ENCODE data around the gene COL23A1.
A peak's percentile ranks its signal among the peaks of the same experiment; 100 is the strongest.
"Not testable (repeated sequence)": the region's sequence is repeated elsewhere in the genome, so short reads cannot be mapped to it uniquely, and the experiment has no call there.

COL23A1 gene

GRCh38 chr5:178589180-178590140, 733 bp downstream of the COL23A1 start:
- no peak overlapping the region for H3K4me3 ChIP-seq (replicated peaks; ENCODE audit: low read depth, low read length)
- DNase-seq (ENCODE audit: low read depth): peak; percentile 22
- no peak for TF ChIP-seq CTCF (IDR thresholded peaks at IDR 0.05; ENCODE audit: low read length, missing control alignments)

- TF ChIP-seq CTCF (IDR thresholded peaks at IDR 0.05; ENCODE audit: low read length, missing control alignments): no peak
- H3K4me3 ChIP-seq (replicated peaks; ENCODE audit: low read depth, low read length): no peak overlapping the region
- DNase-seq (ENCODE audit: low read depth): no peak
Measured at GRCh38 chr5:178588769-178589168, 1.4 kb downstream of the COL23A1 start.

- no peak for TF ChIP-seq CTCF (IDR thresholded peaks at IDR 0.05; ENCODE audit: low read length, missing control alignments)
- H3K4me3 ChIP-seq (replicated peaks; ENCODE audit: low read depth, low read length): no peak overlapping the region
- DNase-seq (ENCODE audit: low read depth): no peak
Measured at GRCh38 chr5:178587763-178588611, 2.2 kb downstream of the COL23A1 start.

GRCh38 chr5:178586396-178586795, 3.8 kb downstream of the COL23A1 start:
- DNase-seq (ENCODE audit: low read depth): no peak
- TF ChIP-seq CTCF (IDR thresholded peaks at IDR 0.05; ENCODE audit: low read length, missing control alignments): no peak
- no peak overlapping the region for H3K4me3 ChIP-seq (replicated peaks; ENCODE audit: low read depth, low read length)

GRCh38 chr5:178585421-178585820, 4.8 kb downstream of the COL23A1 start:
- peak; percentile 33 for DNase-seq (ENCODE audit: low read depth)
- H3K4me3 ChIP-seq (replicated peaks; ENCODE audit: low read depth, low read length): not testable (repeated sequence)

- no peak overlapping the region for H3K4me3 ChIP-seq (replicated peaks; ENCODE audit: low read depth, low read length)
- TF ChIP-seq CTCF (IDR thresholded peaks at IDR 0.05; ENCODE audit: low read length, missing control alignments): no peak
- no peak for DNase-seq (ENCODE audit: low read depth)
Measured at GRCh38 chr5:178583279-178583678, 6.9 kb downstream of the COL23A1 start.

- no peak for TF ChIP-seq CTCF (IDR thresholded peaks at IDR 0.05; ENCODE audit: low read length, missing control alignments)
- no peak for DNase-seq (ENCODE audit: low read depth)
- no peak overlapping the region for H3K4me3 ChIP-seq (replicated peaks; ENCODE audit: low read depth, low read length)
Measured at GRCh38 chr5:178582291-178582690, 7.9 kb downstream of the COL23A1 start.

All from fibroblast of pulmonary artery (primary cell).